ENCODE data around the gene S100A11.

DNA sequence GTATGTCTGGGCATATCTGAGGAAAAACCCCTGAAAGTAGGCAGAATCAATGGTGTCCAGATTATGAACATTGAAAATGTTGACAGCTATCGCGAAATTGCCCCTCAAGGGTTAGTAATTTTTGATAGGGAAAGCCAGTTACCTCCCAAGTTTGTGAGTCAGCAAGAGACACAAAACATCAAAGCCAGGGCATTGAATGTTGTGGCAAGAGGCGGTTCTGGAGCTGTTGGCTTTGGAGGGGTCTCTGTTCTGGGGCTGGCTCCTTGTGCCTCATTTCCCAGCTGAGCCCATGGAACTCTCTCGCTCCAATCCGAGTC, 10.6 kb upstream of the S100A11 start:
- no peak for TF ChIP-seq POLR2AphosphoS5 (IDR thresholded peaks at IDR 0.05; ENCODE audit: low read depth, low read length)
- TF ChIP-seq TAF1 (IDR thresholded peaks at IDR 0.05; ENCODE audit: borderline replicate concordance, low read depth, low read length), result no peak

All from GM12892 (cell line).